Left ventricle myocardium superior (tissue), 1 donor: ENCODE data around the gene PKD1L1. TPM values are rescaled to one million over a fixed set of nuclear protein-coding genes. Genes with fewer than 3 reads are reported as not detected.
A peak's percentile ranks its signal among the peaks of the same experiment; 100 is the strongest.

Source experiments
- ATAC-seq: fragments of 200-7000 bp; cut with Tn5 transposase; one replicate; pipeline ENCODE4 v1.9.1; 2020; ENCODE audit warnings: mild to moderate bottlenecking, moderate library complexity
- DNase-seq: peaks from one replicate; pipeline ENCODE4 v3.0.0-alpha.2; 2020
- intact Hi-C: fragments of 100-400 bp; cut with micrococcal nuclease; formaldehyde crosslinking; loops from one replicate; pipeline ENCODE4 v1.11.0; 2022
- total RNA-seq: library from RNA; stranded (reverse); fragmentation: NEBNext Ultra II Directional; extraction: Animal tissue kit (Norgen Biotek cat#: 25700); gene quantifications from one replicate; pipeline ENCODE4 v1.2.1, GENCODE V29; 2021
- donor health status: DM: no; HTN: yes; CAD: no; lungs with severe emphysema.

Gene PKD1L1
- total RNA-seq, 1 donor from 2014 or later = 2.8 TPM

- ATAC-seq (peak; percentile 71), DNase-seq (peak; percentile 41)
- intact Hi-C loops = no loop called here
These were observed 161.6 kb downstream of the PKD1L1 start for GRCh38 chr7:47786557-47787248.

- intact Hi-C loops = no loop called here
- DNase-seq = no peak
- no peak for ATAC-seq
These were observed 162.2 kb downstream of the PKD1L1 start for GRCh38 chr7:47785923-47786556.

GRCh38 chr7:47783456-47784223 lies 164.6 kb downstream of the PKD1L1 start:
- DNase-seq (no peak), ATAC-seq (peak; percentile 84)
- intact Hi-C loops = no loop called here

GRCh38 chr7:47782792-47783191 lies 165.5 kb downstream of the PKD1L1 start:
- DNase-seq (no peak), ATAC-seq (no peak)
- intact Hi-C loops = no loop called here

- no peak for ATAC-seq
These were observed 166.2 kb downstream of the PKD1L1 start for GRCh38 chr7:47782022-47782421.

GRCh38 chr7:47780555-47780954 lies 167.7 kb downstream of the PKD1L1 start:
- DNase-seq = no peak
- no peak for ATAC-seq
- intact Hi-C loops = no loop called here

More at GRCh38 chr7:47782022-47782421, 166.2 kb downstream of the PKD1L1 start:
- no peak for DNase-seq
- intact Hi-C loops = no loop called here

GRCh38 chr7:47779341-47779771 lies 168.9 kb downstream of the PKD1L1 start:
- DNase-seq = no peak
- intact Hi-C loops = no loop called here
- ATAC-seq = no peak

GRCh38 chr7:47778153-47778661 lies 170.1 kb downstream of the PKD1L1 start:
- ATAC-seq (no peak), DNase-seq (no peak)
- intact Hi-C loops = no loop called here

- ATAC-seq (no peak), DNase-seq (no peak)
- intact Hi-C loops = no loop called here
These were observed 170.6 kb downstream of the PKD1L1 start for GRCh38 chr7:47777531-47778152.

- no peak for ATAC-seq
- DNase-seq = no peak
- intact Hi-C loops = no loop called here
These were observed 171.9 kb downstream of the PKD1L1 start for GRCh38 chr7:47776335-47776734.

- ATAC-seq (no peak), DNase-seq (no peak)
- intact Hi-C loops = no loop called here
These were observed 173.0 kb downstream of the PKD1L1 start for GRCh38 chr7:47775238-47775637.

- no peak for ATAC-seq
- intact Hi-C loops = no loop called here
- no peak for DNase-seq
These were observed 175.8 kb downstream of the PKD1L1 start for GRCh38 chr7:47772492-47772891.

GRCh38 chr7:47771990-47772360 lies 176.3 kb downstream of the PKD1L1 start:
- DNase-seq (no peak), ATAC-seq (no peak)
- intact Hi-C loops = no loop called here

GRCh38 chr7:47771336-47771989 lies 176.8 kb downstream of the PKD1L1 start:
- ATAC-seq = no peak
- DNase-seq = no peak
- intact Hi-C loops = no loop called here

GRCh38 chr7:47766126-47766525 lies 182.1 kb downstream of the PKD1L1 start:
- ATAC-seq (no peak), DNase-seq (no peak)
- intact Hi-C loops = no loop called here

GRCh38 chr7:47765373-47765979 lies 182.8 kb downstream of the PKD1L1 start:
- intact Hi-C loops = no loop called here
- ATAC-seq = no peak
- no peak for DNase-seq

GRCh38 chr7:47764746-47765145 lies 183.5 kb downstream of the PKD1L1 start:
- no peak for ATAC-seq
- DNase-seq = no peak
- intact Hi-C loops = no loop called here

- ATAC-seq = no peak
- intact Hi-C loops = no loop called here
These were observed 184.9 kb downstream of the PKD1L1 start for GRCh38 chr7:47763063-47763974.

More at GRCh38 chr7:47763063-47763974, 184.9 kb downstream of the PKD1L1 start:
- DNase-seq = no peak
